Measurements from ENCODE around the gene CEACAM3. TPM values are rescaled to one million over a fixed set of nuclear protein-coding genes. Genes with fewer than 3 reads are reported as not detected.
A peak's percentile ranks its signal among the peaks of the same experiment; 100 is the strongest.

CEACAM3 gene
- total and polyA plus RNA-seq, 4 donors = 0.37 to 0.70 (median 0.59) TPM; not detected in 1

DNA sequence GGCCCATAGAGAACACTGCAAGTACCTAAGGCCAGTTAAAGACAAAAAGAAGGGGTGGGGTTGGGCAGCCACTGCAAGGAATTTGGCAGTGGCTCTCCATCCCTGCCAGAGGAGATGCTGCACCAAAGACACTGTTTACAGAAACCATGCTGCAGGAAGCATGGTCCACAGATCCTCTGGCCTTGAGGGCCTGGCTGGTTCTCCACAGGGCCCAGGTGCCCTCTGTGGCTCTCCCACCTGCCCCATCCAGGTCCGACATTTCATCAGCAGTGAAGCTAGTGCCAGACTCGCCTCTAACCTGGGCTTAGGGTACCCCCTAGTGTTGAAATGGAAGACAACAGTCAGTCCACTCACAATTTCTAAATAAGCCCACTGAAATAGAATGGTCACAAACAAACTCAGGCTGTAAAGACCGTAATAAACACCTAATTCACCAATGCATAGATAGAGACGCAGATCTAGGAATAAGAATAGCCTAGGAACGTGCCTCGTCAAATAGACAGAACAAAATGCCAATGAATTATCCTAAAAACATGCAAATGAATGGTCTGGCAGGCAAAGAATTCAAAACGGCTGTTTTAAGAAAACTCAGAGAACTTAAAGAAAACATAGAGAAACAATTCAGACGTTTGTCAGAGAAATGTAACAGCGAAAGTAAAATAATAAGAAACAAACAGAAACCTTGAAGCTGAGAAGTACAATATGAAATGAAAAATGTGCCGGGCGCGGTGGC, 24.8 kb downstream of the CEACAM3 start:
- Histone ChIP-seq H3K36me3 (ENCODE audit: control insufficient read depth in 4 of 4, insufficient read depth in 3 of 4, low read depth in 1 of 4, low read length in 3 of 4) (no peaks in the 10 kb centered on the region), H3K4me1 (ENCODE audit: control insufficient read depth in 4 of 4, insufficient read depth in 4 of 4, low read length in 3 of 4) (no peaks in the 10 kb centered on the region), H3K4me3 (ENCODE audit: low read depth in 1 of 3, low read length in 3 of 3) (no peak overlapping the region), H3K9ac (ENCODE audit: low read depth in 1 of 2, low read length in 2 of 2) (no peak overlapping the region), H3K27ac (ENCODE audit: low read depth in 1 of 2, low read length in 2 of 2) (no peak overlapping the region), H3K9me3 (ENCODE audit: control insufficient read depth in 4 of 4, low read length in 3 of 4) (no peaks in the 10 kb centered on the region), H3K27me3 (ENCODE audit: control insufficient read depth in 4 of 4, insufficient read depth in 4 of 4, low read length in 3 of 4) (no peaks in the 10 kb centered on the region)
- TF ChIP-seq RXRA (IDR thresholded peaks at IDR 0.05) (no peak), GABPA (IDR thresholded peaks at IDR 0.05 in 1 of 2, conservative IDR thresholded peaks at IDR 0.05 in 1 of 2) (no peak), MAX (IDR thresholded peaks at IDR 0.05) (no peak), JUND (IDR thresholded peaks at IDR 0.05) (no peak), NR2F2 (IDR thresholded peaks at IDR 0.05) (no peak), HNF4G (IDR thresholded peaks at IDR 0.05) (no peak), SP1 (IDR thresholded peaks at IDR 0.05) (no peak), EGR1 (IDR thresholded peaks at IDR 0.05; ENCODE audit: low read depth in 2 of 2) (no peak), FOXA1 (IDR thresholded peaks at IDR 0.05) (no peak), RAD21 (IDR thresholded peaks at IDR 0.05) (peak; percentile 78 to 91), HNF4A (conservative IDR thresholded peaks at IDR 0.05) (no peak), YY1 (IDR thresholded peaks at IDR 0.05) (no peak), ATF3 (IDR thresholded peaks at IDR 0.05) (peak; percentile 19), REST (IDR thresholded peaks at IDR 0.05) (no peak), ZBTB33 (IDR thresholded peaks at IDR 0.05) (no peak), FOXA2 (IDR thresholded peaks at IDR 0.05) (no peak), TAF1 (conservative IDR thresholded peaks at IDR 0.05) (no peak)
- TF ChIP-seq, protein P1, sequence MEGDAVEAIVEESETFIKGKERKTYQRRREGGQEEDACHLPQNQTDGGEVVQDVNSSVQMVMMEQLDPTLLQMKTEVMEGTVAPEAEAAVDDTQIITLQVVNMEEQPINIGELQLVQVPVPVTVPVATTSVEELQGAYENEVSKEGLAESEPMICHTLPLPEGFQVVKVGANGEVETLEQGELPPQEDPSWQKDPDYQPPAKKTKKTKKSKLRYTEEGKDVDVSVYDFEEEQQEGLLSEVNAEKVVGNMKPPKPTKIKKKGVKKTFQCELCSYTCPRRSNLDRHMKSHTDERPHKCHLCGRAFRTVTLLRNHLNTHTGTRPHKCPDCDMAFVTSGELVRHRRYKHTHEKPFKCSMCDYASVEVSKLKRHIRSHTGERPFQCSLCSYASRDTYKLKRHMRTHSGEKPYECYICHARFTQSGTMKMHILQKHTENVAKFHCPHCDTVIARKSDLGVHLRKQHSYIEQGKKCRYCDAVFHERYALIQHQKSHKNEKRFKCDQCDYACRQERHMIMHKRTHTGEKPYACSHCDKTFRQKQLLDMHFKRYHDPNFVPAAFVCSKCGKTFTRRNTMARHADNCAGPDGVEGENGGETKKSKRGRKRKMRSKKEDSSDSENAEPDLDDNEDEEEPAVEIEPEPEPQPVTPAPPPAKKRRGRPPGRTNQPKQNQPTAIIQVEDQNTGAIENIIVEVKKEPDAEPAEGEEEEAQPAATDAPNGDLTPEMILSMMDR (IDR thresholded peaks at IDR 0.05; ENCODE audit: low read depth, low read length, missing input control) = peak; percentile 61
- 34% methylated on average over 12 of the region's 12 CpGs for whole genome bisulfite sequencing
- DNase-seq (ENCODE audit: low spot score) = no peak

Measured in liver (tissue), 9 donors.